ENCODE measurements around the gene MED15. TPM values are rescaled to one million over a fixed set of nuclear protein-coding genes. Genes with fewer than 3 reads are reported as not detected.

Gene MED15
- total RNA-seq, 1 donor from 2014 or later, result 111 TPM

GRCh38 chr22:20572132-20572802 is 64.9 kb downstream of the MED15 start:
- DNase-seq (ENCODE audit: low spot score), result no peak
- no peaks in the 10 kb centered on the region for H3K27me3 Mint-ChIP-seq (ENCODE audit: low read depth)
- no peak overlapping the region for H3K4me3 Mint-ChIP-seq (ENCODE audit: unreplicated experiment)
- TF ChIP-seq CTCF (IDR thresholded peaks at IDR 0.05), result no peak
- no peaks in the 10 kb centered on the region for H3K9me3 Mint-ChIP-seq (ENCODE audit: low read depth)
- no peak overlapping the region for H3K27ac Mint-ChIP-seq (ENCODE audit: unreplicated experiment)
- peaks cover 57% of the 10 kb centered on the region for H3K4me1 Mint-ChIP-seq (ENCODE audit: low read depth)
- peaks cover 33% of the 10 kb centered on the region for H3K36me3 Mint-ChIP-seq (ENCODE audit: low read depth)

- Mint-ChIP-seq H3K27me3 (ENCODE audit: low read depth) (no peaks in the 10 kb centered on the region), H3K27ac (ENCODE audit: unreplicated experiment) (no peak overlapping the region), H3K9me3 (ENCODE audit: low read depth) (no peaks in the 10 kb centered on the region), H3K36me3 (ENCODE audit: low read depth) (peaks cover 34% of the 10 kb centered on the region), H3K4me3 (ENCODE audit: unreplicated experiment) (no peak overlapping the region), H3K4me1 (ENCODE audit: low read depth) (peaks cover 50% of the 10 kb centered on the region)
- no peak for TF ChIP-seq CTCF (IDR thresholded peaks at IDR 0.05)
- no peak for DNase-seq (ENCODE audit: low spot score)
Observed at GRCh38 chr22:20573176-20573832, 65.9 kb downstream of the MED15 start.

- H3K27ac Mint-ChIP-seq (ENCODE audit: unreplicated experiment), result no peak overlapping the region
- TF ChIP-seq CTCF (IDR thresholded peaks at IDR 0.05), result no peak
- peaks cover 35% of the 10 kb centered on the region for H3K36me3 Mint-ChIP-seq (ENCODE audit: low read depth)
- no peaks in the 10 kb centered on the region for H3K9me3 Mint-ChIP-seq (ENCODE audit: low read depth)
- H3K4me3 Mint-ChIP-seq (ENCODE audit: unreplicated experiment), result no peak overlapping the region
- DNase-seq (ENCODE audit: low spot score), result no peak
- no peaks in the 10 kb centered on the region for H3K27me3 Mint-ChIP-seq (ENCODE audit: low read depth)
- peaks cover 43% of the 10 kb centered on the region for H3K4me1 Mint-ChIP-seq (ENCODE audit: low read depth)
Observed at GRCh38 chr22:20573833-20574615, 66.6 kb downstream of the MED15 start.

GRCh38 chr22:20574920-20575353 is 67.5 kb downstream of the MED15 start:
- no peaks in the 10 kb centered on the region for H3K27me3 Mint-ChIP-seq (ENCODE audit: low read depth)
- H3K36me3 Mint-ChIP-seq (ENCODE audit: low read depth), result peaks cover 35% of the 10 kb centered on the region
- DNase-seq (ENCODE audit: low spot score), result no peak

More at GRCh38 chr22:20574920-20575353, 67.5 kb downstream of the MED15 start:
- Mint-ChIP-seq H3K4me1 (ENCODE audit: low read depth) (peaks cover 35% of the 10 kb centered on the region), H3K4me3 (ENCODE audit: unreplicated experiment) (no peak overlapping the region), H3K27ac (ENCODE audit: unreplicated experiment) (no peak overlapping the region), H3K9me3 (ENCODE audit: low read depth) (no peaks in the 10 kb centered on the region)
- no peak for TF ChIP-seq CTCF (IDR thresholded peaks at IDR 0.05)
